GM19193 (cell line): ENCODE results near the gene USP21.

Source experiments
- POLR2A ChIP-seq: IDR thresholded peaks from 4 replicates; pipeline ENCODE4 v1.6.1; 2011; ENCODE audit not compliant: insufficient read depth, insufficient read length; ENCODE audit errors: extremely low read depth

The USP21 gene

DNA sequence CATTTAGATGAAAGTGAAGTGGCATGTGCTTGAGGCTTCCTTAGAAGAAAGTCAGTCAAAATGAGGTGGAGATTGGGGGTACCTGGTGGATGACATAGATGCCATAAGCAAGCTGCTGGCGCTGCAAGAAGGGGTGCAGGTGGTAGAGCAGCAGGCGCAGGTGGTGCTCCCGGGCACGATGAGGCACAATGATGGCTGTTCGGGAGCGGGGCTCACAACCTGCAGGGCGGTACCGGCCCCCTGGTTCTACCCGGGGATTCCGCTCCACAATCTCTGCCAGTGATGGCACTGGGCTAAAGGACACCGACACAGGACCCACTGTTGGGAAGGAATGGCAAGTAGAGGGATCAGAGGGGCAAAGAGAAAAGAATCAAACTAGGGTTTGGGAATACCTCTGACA is 15.6 kb downstream of the USP21 start:
- TF ChIP-seq POLR2A: no peak

DNA sequence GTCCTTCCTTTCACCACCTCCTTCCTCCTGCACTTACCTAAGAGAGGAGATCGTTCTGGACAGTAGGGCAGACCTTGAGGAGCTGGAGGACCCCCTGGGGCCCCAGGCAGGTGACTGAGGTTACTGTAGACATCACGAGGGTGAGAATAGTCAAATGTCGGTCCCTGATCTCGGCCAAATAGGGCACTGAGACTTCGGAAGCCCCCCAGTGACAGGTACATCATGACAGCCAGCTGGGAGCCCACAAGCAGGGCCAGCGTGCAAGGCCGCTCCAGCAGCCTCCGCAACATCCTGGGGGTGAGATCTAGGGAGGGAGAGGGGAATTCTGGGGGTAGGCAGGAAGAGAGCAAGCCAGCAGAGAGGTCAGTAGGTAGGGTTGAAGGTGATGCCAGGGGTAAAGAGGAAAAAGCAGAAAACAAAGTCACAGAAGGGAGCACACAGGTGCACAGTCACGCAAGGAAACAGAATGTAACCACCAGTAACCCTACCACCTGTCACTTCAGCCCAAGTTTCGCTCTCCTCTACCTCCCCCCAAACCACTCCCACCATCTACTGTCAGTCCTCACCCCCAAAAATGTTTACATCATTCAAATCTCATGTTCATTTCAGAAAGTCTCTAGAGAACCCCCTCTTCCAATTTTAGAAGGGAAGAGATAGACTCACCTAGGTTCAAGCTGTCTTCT is 16.6 kb downstream of the USP21 start:
- no peak for TF ChIP-seq POLR2A

DNA sequence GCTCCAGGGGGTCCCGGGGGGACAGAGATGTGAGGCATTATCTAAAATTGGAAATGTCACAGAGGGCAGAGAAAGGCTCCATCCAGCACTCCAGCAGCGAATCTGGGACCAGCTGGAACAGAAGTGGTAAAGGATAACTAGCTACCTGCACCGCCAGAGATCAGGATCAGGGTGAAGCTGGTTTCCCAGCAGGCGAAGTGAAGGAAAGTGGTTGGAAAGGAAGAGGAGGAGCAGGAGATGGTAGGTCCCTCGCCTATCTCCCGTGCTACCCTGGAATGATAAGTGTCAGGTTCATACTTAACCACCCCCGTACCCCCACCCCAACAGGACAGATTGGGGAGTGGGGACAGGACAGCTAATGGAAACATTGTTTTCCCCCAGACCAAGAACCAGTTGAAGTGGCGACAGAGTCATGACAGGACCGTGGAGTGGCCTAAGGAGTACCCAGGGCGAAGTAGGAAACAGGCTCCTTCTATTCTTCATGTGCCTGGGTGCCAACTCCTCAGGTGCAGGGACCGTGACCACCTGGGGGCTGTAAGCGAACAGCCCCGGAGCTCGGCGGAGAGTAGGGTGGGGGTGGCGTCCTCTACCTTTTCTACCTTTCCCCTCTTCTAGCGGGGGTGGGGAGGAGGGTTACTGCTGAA is 17.3 kb downstream of the USP21 start:
- no peak for TF ChIP-seq POLR2A

DNA sequence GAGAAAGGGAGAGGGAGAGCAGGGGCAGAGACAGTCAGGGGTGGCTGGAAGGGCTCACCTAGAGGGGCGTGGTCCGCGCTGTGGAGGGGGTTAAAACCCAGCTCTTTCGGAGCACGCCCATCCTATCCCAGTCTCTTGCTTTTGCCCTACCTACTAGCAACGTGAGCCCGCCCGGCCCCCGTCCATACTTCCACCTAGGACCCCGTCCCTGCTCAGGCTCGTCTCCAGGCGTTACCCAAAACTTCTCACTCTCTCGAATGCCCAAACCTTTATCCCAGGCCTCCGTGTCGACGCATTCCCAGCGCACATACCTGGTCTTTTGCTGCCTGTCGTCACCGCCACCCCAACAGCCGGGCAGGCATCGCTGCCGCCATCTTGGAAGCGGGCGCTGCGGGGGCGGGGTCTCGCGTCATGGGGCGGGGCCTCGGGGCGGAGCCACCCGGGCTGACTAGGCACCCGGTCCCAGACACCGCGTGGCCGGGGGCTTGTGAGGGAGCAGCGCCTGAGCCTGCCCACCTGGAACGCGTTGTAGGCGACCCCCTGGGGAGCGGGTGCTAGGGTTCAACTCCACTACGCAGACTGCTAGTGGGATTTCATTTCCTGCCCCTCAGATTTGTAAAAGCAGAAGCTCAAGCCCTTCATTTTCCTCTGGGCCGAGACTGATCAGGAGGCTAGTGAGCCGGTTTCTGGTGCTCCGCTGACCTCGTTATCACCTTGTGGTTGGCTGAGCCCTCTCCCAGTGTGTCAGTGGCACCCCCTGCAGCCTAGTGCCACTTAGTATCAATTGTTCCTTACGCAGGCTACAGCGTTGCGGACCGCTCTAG is 18.0 kb downstream of the USP21 start, which contains the start of gene B4GALT3:
B4GALT3 (minus strand) TSS at position 396 of the 824 bp plus-strand sequence. CDS start 1,447 bp downstream, outside the sequence.
- peak; percentile 90 for TF ChIP-seq POLR2A

DNA sequence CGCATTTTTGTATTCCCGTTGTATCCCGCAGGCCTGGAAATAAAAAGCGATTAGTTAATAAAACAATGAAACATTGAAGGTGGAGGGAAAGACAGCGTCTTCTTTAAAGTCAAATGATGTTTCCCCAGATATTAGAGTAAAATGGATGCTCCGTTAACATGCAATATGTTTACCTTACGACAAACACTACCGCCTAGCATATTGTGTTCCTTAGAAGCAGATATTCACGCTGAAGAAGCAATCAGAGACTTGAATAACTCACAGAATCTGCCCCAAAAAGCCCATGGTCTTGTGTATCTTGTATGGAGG is 18.6 kb downstream of the USP21 start:
- no peak for TF ChIP-seq POLR2A

DNA sequence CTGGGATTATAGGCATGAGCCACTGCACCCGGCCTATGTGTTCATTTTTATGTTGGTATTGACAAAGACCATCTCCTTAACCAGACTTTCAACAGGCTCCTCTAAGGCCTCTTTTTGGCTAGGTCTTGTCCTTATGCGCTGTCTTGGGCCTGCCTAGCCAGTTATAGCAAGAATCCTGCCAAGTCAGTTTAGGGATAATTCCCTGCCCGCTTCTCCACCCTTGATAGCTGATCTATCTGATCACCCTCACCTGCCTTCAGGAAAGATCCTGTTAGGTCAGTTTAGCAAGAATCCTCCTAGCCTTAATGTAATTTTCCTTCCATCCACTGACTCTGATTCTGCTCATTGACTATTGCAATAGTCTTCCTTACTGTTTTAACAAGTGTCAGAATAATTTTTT is 20.4 kb downstream of the USP21 start:
- TF ChIP-seq POLR2A: no peak

DNA sequence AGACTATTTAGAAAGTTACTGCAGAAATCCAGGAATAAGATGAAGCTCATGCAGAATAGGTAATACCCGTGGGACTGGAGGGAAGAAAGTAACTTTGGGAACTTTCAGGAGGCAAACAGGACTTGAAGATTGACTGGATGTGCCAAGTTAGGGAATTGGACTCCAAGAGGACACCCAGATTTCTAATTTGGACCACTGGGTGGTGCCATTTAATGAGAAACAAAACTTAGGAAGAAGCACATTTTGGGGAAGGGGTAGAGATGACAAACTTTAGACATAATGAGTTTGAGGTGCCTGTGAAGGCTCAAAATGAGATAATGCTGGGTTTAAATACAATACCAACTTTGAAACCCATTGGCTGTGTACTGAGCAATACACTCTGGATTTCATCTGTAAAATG is 21.3 kb downstream of the USP21 start:
- no peak for TF ChIP-seq POLR2A

DNA sequence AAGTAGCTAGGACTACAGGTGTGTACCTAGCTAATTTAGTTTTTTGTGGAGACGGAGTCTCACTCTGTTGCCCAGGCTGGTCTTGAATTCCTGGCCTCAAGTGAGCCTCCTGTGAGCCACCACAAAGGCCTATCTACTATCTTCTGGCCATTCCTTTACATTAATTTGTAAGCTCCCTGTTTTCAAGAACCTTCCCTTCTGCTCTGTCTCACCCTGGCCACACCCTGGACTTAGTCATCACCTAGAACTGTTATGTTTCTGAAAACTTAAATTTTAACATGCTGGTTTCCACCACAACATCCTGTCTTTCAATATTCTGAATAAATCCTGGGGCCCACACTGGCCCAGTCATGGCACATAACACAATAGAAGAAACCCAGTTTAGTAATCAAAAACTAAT is 22.9 kb downstream of the USP21 start:
- no peak for TF ChIP-seq POLR2A

DNA sequence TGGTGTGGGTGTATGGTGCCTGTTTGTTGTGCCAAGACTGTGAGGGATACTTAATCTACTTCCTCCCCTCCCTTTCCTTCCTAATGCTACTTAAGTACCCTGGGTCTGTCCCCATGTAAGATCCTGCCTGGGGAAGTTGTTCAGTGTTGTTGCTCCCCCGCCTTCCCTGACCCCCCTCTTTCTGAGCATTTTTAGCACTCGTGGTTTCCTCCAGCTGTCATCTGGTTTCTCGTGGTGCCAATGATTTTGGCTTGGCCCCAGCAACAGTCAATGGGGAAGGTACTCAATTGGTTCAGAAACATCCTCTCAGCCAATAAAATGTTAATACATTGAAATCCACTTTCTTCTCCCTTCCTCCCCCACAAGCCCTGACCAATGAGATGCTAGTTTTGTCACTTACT is 26.0 kb downstream of the USP21 start:
- no peak for TF ChIP-seq POLR2A

DNA sequence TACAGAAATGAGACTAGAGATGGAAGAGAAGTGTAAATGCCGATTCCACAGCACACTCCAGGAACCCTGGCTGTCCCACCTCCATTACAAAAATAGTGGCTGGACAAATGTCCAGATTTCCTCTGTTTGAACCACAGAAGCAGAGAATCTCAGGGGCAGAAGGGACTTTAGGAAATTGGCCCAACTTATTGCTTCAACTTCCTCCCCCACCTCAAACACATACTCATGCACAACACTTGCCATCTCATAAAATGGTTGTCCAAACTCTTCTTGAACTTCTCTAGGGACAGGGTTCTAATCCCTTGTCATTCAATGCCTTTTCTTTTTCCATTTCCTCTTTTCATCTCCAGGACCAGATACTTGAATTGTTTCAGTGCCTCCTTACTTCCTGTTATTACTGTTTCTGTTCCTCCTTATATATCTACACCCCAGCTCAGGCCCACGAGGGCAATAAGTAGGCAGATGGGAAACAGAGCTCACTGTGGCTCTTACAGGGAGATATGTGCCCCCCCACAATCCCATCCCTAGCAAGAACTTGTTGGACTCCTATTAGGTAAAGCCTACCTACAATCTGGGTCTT is 26.5 kb downstream of the USP21 start:
- TF ChIP-seq POLR2A: no peak

DNA sequence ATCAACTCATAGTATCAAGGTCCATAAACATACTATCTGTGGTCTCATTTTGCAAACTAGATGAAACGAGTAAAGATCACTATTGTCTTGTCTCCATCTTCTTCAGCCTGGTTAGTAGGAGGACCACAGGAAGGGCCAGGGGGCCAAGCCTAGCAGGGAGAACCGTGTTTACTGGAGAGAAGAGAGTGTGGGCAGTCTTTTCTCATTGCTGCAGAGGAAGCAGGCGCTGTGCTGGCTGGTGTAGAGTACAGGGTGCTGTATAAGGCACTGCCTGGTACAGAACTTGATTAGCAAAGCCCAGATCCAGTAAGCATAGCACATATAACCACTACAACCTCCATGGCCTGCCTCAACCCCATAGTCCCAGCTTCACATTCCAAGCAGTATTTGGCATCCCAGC is 28.0 kb downstream of the USP21 start:
- no peak for TF ChIP-seq POLR2A

DNA sequence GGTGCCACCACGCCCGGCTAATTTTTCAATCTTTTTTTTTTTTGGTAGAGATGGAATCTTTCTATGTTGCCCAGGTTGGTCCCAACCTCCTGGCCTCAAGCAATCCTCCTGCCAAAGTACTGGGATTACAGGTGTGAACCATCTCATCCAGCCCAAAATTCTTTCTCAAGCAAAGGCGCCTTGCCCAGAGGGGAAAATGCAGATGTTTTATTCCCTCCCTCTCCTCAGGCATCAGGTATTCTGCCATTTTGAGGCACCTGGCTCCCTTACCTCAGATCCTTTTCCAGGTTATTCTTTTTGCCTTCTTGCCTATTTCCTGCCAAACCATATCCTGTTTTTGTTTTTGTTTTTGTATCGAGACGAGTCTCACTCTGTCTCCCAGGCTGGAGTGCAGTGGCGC is 29.1 kb downstream of the USP21 start:
- no peak for TF ChIP-seq POLR2A

DNA sequence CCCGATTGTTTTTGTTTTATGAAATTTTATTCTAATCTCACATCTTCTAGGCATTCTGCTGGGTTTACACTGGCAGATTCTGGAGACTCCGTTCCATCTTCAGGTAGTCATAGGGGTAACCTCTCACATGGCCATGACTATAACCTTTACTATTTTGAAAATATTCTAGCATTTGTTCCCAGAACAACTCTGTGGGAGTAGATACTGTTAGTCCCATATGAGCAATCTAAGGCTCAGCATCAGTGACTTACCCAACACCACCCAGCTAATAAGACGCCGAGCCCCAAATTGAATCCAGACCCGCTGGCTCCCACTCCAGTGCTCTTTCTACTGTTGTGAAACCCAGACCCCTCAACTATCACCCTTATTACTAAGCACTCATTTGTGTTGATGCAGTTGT is 29.7 kb downstream of the USP21 start:
- no peak for TF ChIP-seq POLR2A

DNA sequence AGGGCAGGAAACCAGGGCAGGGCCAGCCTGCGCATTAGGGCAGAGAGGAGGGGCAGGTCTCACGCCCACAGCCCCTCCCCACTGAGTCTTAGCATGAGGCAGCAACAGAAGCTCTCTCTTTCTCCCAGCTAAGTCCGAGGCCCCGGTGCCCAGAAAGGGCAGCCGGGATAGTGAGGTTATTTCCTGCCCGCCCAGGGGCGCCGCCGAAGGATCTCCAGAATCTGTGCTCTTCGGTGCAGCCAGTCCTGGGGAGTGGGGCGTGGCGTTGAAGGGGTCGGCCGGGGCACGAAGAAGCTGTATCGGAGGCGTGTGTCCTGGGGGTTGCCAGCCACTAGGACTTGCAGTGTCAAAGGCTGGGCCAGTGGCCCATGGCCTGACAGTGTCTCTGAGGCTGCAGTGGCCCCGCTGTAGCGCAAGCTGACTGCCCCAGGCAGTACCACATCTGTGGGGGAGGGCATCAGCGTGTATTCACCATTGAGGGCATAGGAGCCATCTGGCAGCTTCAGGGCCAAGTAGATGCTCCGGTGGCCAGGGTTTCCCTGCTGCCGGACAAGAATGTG is 31.7 kb downstream of the USP21 start:
- no peak for TF ChIP-seq POLR2A

DNA sequence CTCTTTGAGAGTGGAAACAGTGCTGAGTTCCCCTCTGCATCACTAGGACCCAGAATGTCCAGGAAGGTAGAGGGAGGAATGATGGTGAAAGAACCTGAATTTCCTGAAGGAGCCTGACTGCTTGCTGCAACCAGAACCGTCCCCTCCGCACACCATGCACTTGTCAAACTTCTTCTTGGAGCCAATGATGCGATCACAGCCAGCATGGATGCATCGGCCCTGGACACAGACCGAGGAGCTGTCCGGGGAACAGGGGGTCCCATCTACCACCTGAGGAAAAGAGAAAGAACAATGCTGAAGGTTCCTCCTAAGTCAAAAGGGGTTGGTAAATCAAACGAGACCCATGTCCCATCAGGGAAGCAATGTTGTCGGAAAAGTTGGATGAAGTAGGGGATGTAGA is 32.7 kb downstream of the USP21 start:
- no peak for TF ChIP-seq POLR2A
